Transverse colon (tissue), 4 donors: ENCODE results near the gene CEBPE.

ENCODE experiments used
- EP300 ChIP-seq: sonication (generic); formaldehyde crosslinking; IDR thresholded peaks from one replicate; pipeline ENCODE4 v1.6.1; 2017; ENCODE audit warnings: antibody characterized with exemption, low read depth
- POLR2AphosphoS5 ChIP-seq, 3 donors: sonication (generic); formaldehyde crosslinking; IDR thresholded peaks; one replicate each; pipeline ENCODE4 v1.6.1; 2016; ENCODE audit warnings: antibody characterized with exemption in 3 of 3
- TF ChIP-seq, protein P1 (sequence below), 5 experiments: fragments of 200-600 bp in 3 of 5; fragments of 450-650 bp in 2 of 5; sonication (generic) in 3 of 5; IDR thresholded peaks; 1 replicate in 2 of 5; 2 replicates in 3 of 5; pipeline ENCODE4 v1.5.1; 2016 to 2017; ENCODE audit warnings: antibody characterized with exemption in 5 of 5, inconsistent platforms in 3 of 5, mild to moderate bottlenecking in 2 of 5, moderate library complexity in 1 of 5

- TF ChIP-seq, protein P1, sequence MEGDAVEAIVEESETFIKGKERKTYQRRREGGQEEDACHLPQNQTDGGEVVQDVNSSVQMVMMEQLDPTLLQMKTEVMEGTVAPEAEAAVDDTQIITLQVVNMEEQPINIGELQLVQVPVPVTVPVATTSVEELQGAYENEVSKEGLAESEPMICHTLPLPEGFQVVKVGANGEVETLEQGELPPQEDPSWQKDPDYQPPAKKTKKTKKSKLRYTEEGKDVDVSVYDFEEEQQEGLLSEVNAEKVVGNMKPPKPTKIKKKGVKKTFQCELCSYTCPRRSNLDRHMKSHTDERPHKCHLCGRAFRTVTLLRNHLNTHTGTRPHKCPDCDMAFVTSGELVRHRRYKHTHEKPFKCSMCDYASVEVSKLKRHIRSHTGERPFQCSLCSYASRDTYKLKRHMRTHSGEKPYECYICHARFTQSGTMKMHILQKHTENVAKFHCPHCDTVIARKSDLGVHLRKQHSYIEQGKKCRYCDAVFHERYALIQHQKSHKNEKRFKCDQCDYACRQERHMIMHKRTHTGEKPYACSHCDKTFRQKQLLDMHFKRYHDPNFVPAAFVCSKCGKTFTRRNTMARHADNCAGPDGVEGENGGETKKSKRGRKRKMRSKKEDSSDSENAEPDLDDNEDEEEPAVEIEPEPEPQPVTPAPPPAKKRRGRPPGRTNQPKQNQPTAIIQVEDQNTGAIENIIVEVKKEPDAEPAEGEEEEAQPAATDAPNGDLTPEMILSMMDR (IDR thresholded peaks at IDR 0.05): no peak
- no peak for TF ChIP-seq POLR2AphosphoS5 (IDR thresholded peaks at IDR 0.05)
- TF ChIP-seq EP300: no peak
Measured at GRCh38 chr14:23110579-23111365, 8.3 kb downstream of the CEBPE start.
